ENCODE measurements around the gene SYT8.

DNA sequence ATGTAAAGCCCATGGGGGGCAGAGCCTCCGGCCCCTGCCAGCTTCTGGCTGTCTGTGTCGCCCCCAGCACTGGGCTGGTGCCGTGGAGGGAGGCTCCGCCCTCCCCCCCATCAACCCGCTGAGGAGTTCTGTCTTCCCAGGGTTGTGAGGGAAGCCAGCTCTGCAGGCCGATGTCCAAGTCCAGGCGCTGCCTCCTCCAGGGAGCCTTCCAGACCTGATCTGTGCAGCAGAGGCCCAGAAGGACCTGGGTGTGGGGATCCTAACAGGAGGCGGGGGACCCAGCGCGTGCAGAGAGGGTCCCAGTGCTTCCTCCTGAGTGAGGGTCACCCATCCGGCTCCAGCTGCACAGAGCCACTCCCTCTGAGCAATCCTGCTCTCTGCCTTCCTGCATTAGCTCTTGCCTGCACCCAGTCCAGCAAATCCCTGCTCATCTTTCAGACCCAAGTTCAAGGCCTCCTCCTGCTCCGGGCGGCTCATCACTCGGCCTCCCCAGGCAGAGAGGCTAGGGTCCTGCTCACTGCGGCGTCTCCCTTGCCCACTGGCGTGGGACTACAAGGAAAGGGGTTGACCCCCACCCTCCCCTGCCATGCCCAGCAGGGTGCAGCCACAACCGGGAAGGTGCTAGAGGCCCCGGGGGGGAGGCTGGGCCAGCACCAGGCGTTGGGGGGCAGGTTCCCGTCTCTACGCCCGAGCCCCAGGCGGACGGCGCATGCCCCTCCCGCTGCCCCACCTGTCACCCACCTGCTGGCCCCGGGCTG lies 40.5 kb downstream of the SYT8 start:
- TF ChIP-seq CTCF (IDR thresholded peaks at IDR 0.05) (no peak), POLR2A (IDR thresholded peaks at IDR 0.05) (no peak), POLR2AphosphoS5 (IDR thresholded peaks at IDR 0.05; ENCODE audit: insufficient read depth in 1 of 2, low read depth in 1 of 2) (no peak)

Measured in vagina (tissue), 2 donors.